Measurements from ENCODE around the gene FCN1.

Gene FCN1

GRCh38 chr9:134880484-134881312 lies 37.0 kb downstream of the FCN1 start, which contains the start of gene FCN2:
Gene FCN2, plus strand, starts transcription at chr9:134880810. Its CDS starts 12 bp downstream, at chr9:134880822.
- no peak within 1 kb of the TSS for H3K27ac ChIP-seq
- no peak for TF ChIP-seq ZFX (IDR thresholded peaks at IDR 0.05; ENCODE audit: borderline replicate concordance)
- no peak for TF ChIP-seq CTCF (IDR thresholded peaks at IDR 0.05)

- no peak for TF ChIP-seq ZFX (IDR thresholded peaks at IDR 0.05; ENCODE audit: borderline replicate concordance)
- TF ChIP-seq CTCF (IDR thresholded peaks at IDR 0.05) = no peak
Measured at GRCh38 chr9:134879664-134880483, 37.8 kb downstream of the FCN1 start.

GRCh38 chr9:134877541-134877940 lies 40.2 kb downstream of the FCN1 start:
- no peak overlapping the region for H3K27ac ChIP-seq
- no peak for TF ChIP-seq ZFX (IDR thresholded peaks at IDR 0.05; ENCODE audit: borderline replicate concordance)

More at GRCh38 chr9:134879664-134880483, 37.8 kb downstream of the FCN1 start:
- H3K27ac ChIP-seq = no peak overlapping the region

- H3K27ac ChIP-seq = no peak overlapping the region
- TF ChIP-seq CTCF (IDR thresholded peaks at IDR 0.05) = no peak
- TF ChIP-seq ZFX (IDR thresholded peaks at IDR 0.05; ENCODE audit: borderline replicate concordance) = no peak
Measured at GRCh38 chr9:134875371-134875770, 42.3 kb downstream of the FCN1 start.

GRCh38 chr9:134872482-134873231 lies 45.1 kb downstream of the FCN1 start:
- no peak for TF ChIP-seq ZFX (IDR thresholded peaks at IDR 0.05; ENCODE audit: borderline replicate concordance)
- TF ChIP-seq CTCF (IDR thresholded peaks at IDR 0.05) = no peak
- no peak overlapping the region for H3K27ac ChIP-seq

GRCh38 chr9:134871697-134872340 lies 45.9 kb downstream of the FCN1 start:
- no peak for TF ChIP-seq CTCF (IDR thresholded peaks at IDR 0.05)
- no peak overlapping the region for H3K27ac ChIP-seq
